Loucy (cell line): ENCODE results near the gene ASCC2.

ENCODE experiments used
- H2AFZ ChIP-seq: fragments of 200-600 bp; sonication (generic); 2 replicates; pipeline ENCODE4 v1.6.0; 2016; ENCODE audit warnings: antibody characterized with exemption, mild to moderate bottlenecking, low read length, moderate library complexity
- H3F3A ChIP-seq: fragments of 200-600 bp; 2 replicates; pipeline ENCODE4 v1.6.0; 2016; ENCODE audit warnings: antibody characterized with exemption, low read depth, mild to moderate bottlenecking
- H3K27me3 ChIP-seq: fragments of 200-600 bp; sonication (generic); 2 replicates; pipeline ENCODE4 v1.6.1; 2014; ENCODE audit warnings: low read length, mild to moderate bottlenecking; ENCODE audit not compliant: insufficient read depth, poor library complexity, severe bottlenecking
- H3K36me3 ChIP-seq: fragments of 200-600 bp; sonication (generic); 2 replicates; pipeline ENCODE4 v1.6.1; 2016; ENCODE audit warnings: low read length; ENCODE audit not compliant: insufficient read depth
- H3K4me1 ChIP-seq: fragments of 200-600 bp; sonication (generic); 2 replicates; pipeline ENCODE4 v1.5.1; 2014; ENCODE audit warnings: low read length, mild to moderate bottlenecking; ENCODE audit not compliant: insufficient read depth, poor library complexity, severe bottlenecking
- H3K4me2 ChIP-seq: fragments of 200-600 bp; sonication (generic); 2 replicates; pipeline ENCODE4 v1.6.0; 2014; ENCODE audit warnings: antibody characterized with exemption, low read length, low read depth, mild to moderate bottlenecking; ENCODE audit not compliant: poor library complexity, severe bottlenecking
- H3K4me3 ChIP-seq: fragments of 200-600 bp; sonication (generic); 2 replicates; pipeline ENCODE4 v1.5.1; 2014; ENCODE audit warnings: low read length, mild to moderate bottlenecking, mixed read lengths; ENCODE audit not compliant: poor library complexity, severe bottlenecking
- H3K79me2 ChIP-seq: fragments of 200-600 bp; sonication (generic); 2 replicates; pipeline ENCODE4 v1.6.1; 2014; ENCODE audit warnings: low read length; ENCODE audit not compliant: insufficient read depth
- H3K9ac ChIP-seq: fragments of 200-600 bp; sonication (generic); 2 replicates; pipeline ENCODE4 v1.6.0; 2014; ENCODE audit warnings: mild to moderate bottlenecking, low read depth, low read length, moderate library complexity; ENCODE audit not compliant: poor library complexity, severe bottlenecking
- H3K9me2 ChIP-seq: fragments of 200-600 bp; sonication (generic); replicated peaks from 2 replicates; pipeline ENCODE4 v1.6.1; 2016; ENCODE audit warnings: low read depth, low read length, mixed read lengths
- H3K9me3 ChIP-seq: fragments of 200-600 bp; sonication (generic); 2 replicates; pipeline ENCODE4 v1.6.1; 2014; ENCODE audit warnings: mild to moderate bottlenecking, antibody characterized with exemption, low read length, low read depth; ENCODE audit not compliant: insufficient read depth
- H4K20me1 ChIP-seq: fragments of 200-600 bp; sonication (generic); 2 replicates; pipeline ENCODE4 v1.6.0; 2014; ENCODE audit warnings: antibody characterized with exemption, low read length, mild to moderate bottlenecking; ENCODE audit not compliant: insufficient read depth, poor library complexity, severe bottlenecking
- CTCF ChIP-seq: fragments of 200-600 bp; sonication (generic); conservative IDR thresholded peaks from 2 replicates; pipeline ENCODE4 v1.5.1; 2014; ENCODE audit warnings: mild to moderate bottlenecking, antibody characterized with exemption, low read length
- EZH2phosphoT487 ChIP-seq: fragments of 200-600 bp; IDR thresholded peaks from 2 replicates; pipeline ENCODE4 v1.6.1; 2018; ENCODE audit warnings: antibody characterized with exemption, mild to moderate bottlenecking, moderate library complexity, borderline replicate concordance

The ASCC2 gene

GRCh38 chr22:29753808-29754657, 84.0 kb downstream of the ASCC2 start:
- H3F3A ChIP-seq, result no peaks in the 10 kb centered on the region
- H3K4me2 ChIP-seq, result no peak overlapping the region
- H2AFZ ChIP-seq, result no peak overlapping the region
- H3K4me3 ChIP-seq, result no peak overlapping the region
- no peaks in the 10 kb centered on the region for H3K9me3 ChIP-seq
- no peaks in the 10 kb centered on the region for H3K4me1 ChIP-seq
- no peaks in the 10 kb centered on the region for H4K20me1 ChIP-seq
- H3K36me3 ChIP-seq, result no peaks in the 10 kb centered on the region
- TF ChIP-seq CTCF (no peak), EZH2phosphoT487 (no peak)
- H3K9me2 ChIP-seq, result no peaks in the 10 kb centered on the region
- no peaks in the 10 kb centered on the region for H3K27me3 ChIP-seq
- no peak overlapping the region for H3K9ac ChIP-seq
- no peaks in the 10 kb centered on the region for H3K79me2 ChIP-seq

- no peaks in the 10 kb centered on the region for H3K79me2 ChIP-seq
- no peaks in the 10 kb centered on the region for H3K9me3 ChIP-seq
- no peak overlapping the region for H3K9ac ChIP-seq
- no peak overlapping the region for H3K4me3 ChIP-seq
- H3K4me2 ChIP-seq, result no peak overlapping the region
- no peak for TF ChIP-seq EZH2phosphoT487
- no peak for TF ChIP-seq CTCF
- H3K4me1 ChIP-seq, result no peaks in the 10 kb centered on the region
- no peaks in the 10 kb centered on the region for H3F3A ChIP-seq
- H4K20me1 ChIP-seq, result no peaks in the 10 kb centered on the region
- no peaks in the 10 kb centered on the region for H3K9me2 ChIP-seq
- no peak overlapping the region for H2AFZ ChIP-seq
- no peaks in the 10 kb centered on the region; the same call in 1 of the 2 replicates for H3K36me3 ChIP-seq
- no peaks in the 10 kb centered on the region for H3K27me3 ChIP-seq
Measured at GRCh38 chr22:29751669-29752068, 86.4 kb downstream of the ASCC2 start.

GRCh38 chr22:29750559-29751538, 87.2 kb downstream of the ASCC2 start:
- Histone ChIP-seq H3K4me2 (no peak overlapping the region), H3K9me3 (no peaks in the 10 kb centered on the region), H3K4me3 (no peak overlapping the region), H3K27me3 (no peaks in the 10 kb centered on the region), H3K9me2 (no peaks in the 10 kb centered on the region), H3K9ac (no peak overlapping the region), H3K79me2 (no peaks in the 10 kb centered on the region), H3F3A (no peaks in the 10 kb centered on the region), H2AFZ (no peak overlapping the region), H4K20me1 (no peaks in the 10 kb centered on the region), H3K4me1 (no peaks in the 10 kb centered on the region), H3K36me3 (no peaks in the 10 kb centered on the region; the same call in 1 of the 2 replicates)
- no peak for TF ChIP-seq EZH2phosphoT487
- TF ChIP-seq CTCF, result no peak
